GM19455 (cell line): Measurements from ENCODE around the gene KLHL22.
"Not testable (repeated sequence)": the region's sequence is repeated elsewhere in the genome, so short reads cannot be mapped to it uniquely, and the experiment has no call there.

ENCODE experiments used
- ATAC-seq: cut with Tn5 transposase; IDR thresholded peaks from one replicate; pipeline ENCODE4 v1.9.1; 2021; ENCODE audit not compliant: unreplicated experiment

The KLHL22 gene

GRCh38 chr22:20404881-20405280 lies 90.7 kb downstream of the KLHL22 start:
- ATAC-seq = no peak

DNA sequence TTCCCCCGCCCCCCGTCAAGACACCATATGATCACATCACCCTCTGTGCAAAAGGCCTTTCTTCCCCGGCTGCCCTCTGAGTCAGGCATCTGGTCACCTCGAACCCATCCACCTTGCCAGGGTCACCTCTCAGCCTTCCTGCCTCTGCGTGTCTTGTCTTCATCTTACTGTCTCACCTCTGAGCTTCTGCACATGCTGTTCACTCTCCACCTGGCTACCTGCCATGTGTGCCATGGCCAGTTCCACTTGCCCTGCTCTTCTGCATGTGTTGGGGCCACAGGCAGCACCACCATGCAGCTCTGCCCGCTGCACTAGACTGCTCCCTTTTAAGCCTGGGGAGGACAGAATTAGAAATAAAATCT lies 91.8 kb downstream of the KLHL22 start:
- no peak for ATAC-seq

GRCh38 chr22:20402960-20403778 lies 92.4 kb downstream of the KLHL22 start:
- no peak for ATAC-seq

DNA sequence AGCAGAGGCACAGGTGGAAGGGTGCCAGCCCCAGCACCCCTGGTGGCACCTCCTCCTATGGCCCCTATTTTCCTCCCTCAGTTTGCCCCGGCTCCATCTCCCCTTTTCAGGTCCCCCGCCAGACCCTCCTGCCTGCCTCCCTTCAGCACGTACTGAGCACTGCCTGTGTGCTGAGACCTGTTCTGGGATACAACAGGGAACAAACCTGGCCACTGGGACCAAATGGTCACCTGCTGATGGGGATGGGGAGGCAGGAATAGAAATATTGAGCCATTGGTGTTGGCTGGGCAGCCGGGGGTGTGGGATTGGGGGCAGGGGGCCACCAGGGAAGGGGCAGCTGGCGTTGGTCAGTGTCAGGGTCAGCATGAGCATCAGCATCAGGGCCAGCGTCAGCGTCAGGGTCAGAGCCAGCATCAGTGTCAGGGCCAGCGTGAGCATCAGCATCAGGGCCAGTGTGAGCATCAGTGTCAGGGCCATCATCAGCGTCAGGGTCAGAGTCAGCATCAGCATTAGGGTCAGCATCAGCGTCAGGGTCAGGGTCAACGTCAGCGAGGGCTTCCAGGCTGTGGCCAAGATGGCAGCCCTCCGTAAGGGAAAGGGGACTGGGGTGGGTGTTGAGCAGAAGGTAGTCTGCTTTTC lies 94.1 kb downstream of the KLHL22 start:
- ATAC-seq = no peak

- ATAC-seq = no peak
Measured at GRCh38 chr22:20400606-20401375, 94.8 kb downstream of the KLHL22 start.

DNA sequence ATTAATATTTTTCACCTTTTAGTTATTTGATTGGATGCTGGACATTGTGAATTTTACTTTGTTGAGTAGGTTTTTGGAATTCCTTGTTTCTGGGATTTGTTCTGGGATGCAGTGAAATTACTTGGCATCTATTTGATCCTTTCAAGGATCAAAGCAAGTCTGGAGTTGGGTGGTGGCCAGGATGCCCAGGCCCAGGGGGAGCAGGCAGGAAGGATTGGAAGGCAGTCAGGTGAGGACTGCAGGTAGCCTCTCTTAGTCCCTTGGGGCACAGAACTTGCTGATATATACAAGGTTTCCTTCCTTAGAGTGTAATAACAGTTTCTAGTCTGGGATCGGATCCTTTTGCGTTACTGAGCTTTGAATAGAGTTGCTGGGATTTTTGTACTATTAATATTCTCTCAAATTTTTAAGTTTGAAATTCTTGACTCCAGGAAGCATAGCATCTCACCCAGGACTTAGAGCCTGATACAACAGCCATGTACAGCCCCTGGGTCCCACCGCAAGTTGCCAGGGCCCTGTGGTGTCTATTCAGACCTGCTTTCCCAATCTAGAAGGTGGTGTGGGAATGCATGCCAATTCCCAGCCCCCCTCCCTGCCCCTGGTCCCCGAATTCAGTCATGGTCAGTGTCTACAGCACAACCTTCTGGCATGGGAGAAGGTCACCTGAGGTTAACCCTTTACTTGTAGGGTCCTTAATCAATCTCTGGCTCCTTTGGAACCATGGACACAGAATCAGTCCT lies 95.6 kb downstream of the KLHL22 start:
- ATAC-seq = no peak

GRCh38 chr22:20398420-20398819 lies 97.2 kb downstream of the KLHL22 start:
- no peak for ATAC-seq

- ATAC-seq = no peak
Measured at GRCh38 chr22:20397498-20397897, 98.1 kb downstream of the KLHL22 start.

- ATAC-seq = no peak
Measured at GRCh38 chr22:20396639-20397038, 99.0 kb downstream of the KLHL22 start.

GRCh38 chr22:20395907-20396287 lies 99.7 kb downstream of the KLHL22 start:
- no peak for ATAC-seq

GRCh38 chr22:20395181-20395906 lies 100.3 kb downstream of the KLHL22 start:
- ATAC-seq = no peak

DNA sequence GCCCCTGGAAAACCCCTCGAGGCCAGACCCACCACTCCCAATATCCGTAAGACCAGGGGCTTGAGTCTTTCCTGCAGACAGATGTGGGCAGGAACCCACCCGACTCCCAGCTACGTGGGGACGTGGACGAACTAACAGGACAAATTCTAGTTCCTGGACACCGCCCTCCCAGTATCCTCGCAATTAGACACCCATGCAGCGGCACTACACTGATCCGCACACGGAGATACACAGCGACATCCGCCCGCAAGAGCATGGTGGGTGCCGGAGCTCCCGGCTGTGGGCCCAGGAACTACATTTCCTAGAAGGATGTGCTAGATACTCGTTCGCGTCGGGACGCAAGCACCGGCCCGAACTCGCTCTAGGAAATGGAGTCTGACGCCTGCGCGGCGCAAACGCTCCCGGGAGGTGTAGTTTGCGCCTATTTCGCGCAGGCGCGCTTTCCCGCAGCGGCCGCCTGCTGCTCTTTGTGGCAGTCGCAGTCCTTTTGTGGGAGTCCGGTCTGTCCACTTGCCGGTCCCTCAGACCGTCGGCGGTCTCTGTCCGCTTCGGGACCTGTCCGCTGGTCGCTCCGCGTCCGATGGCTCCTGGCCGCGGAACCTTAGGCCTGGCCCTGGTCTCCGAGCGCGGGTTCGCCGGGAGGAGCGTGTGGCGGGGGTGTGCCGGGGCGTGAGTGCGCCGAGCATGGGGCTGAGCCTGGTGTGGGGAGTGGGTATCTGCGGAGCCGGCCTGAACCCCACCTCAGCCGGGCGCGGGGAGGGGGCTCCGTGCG lies 101.7 kb downstream of the KLHL22 start, which contains the start of gene ZNF74:
Gene ZNF74 (plus strand): TSS at position 447 of the 772 bp plus-strand sequence. CDS start 478 bp downstream, outside the sequence.
- ATAC-seq = peak; percentile 74

GRCh38 chr22:20392983-20393704 lies 102.5 kb downstream of the KLHL22 start:
- ATAC-seq = no peak

DNA sequence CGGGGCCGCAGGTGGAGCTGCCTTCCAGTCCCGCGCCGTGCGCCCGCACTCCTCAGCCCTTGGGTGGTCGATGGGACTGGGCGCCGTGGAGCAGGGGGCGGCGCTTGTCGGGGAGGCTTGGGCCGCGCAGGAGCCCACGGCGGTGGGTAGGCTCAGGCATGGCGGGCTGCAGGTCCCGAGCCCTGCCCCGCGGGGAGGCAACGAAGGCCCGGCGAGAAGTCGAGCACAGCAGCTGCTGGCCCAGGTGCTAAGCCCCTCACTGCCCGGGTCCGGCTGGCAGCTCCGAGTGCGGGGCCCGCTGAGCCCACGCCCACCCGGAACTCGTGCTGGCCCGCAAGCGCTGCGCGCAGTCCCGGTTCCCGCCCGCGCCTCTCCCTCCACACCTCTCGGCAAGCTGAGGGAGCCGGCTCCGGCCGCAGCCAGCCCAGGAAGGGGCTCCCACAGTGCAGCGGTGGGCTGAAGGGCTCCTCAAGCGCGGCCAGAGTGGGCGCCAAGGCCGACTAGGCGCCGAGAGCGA lies 103.2 kb downstream of the KLHL22 start:
- not testable (repeated sequence) for ATAC-seq
